Activated CD4-positive, alpha-beta T cell treated with anti-CD3 and anti-CD28 coated beads, Interleukin-2, Interleukin-4, amounts not matched to agents 100 ng/mL and 50 ng/mL, durations not matched to agents 16 hours and 8 hours (primary cell): ENCODE results near the gene PKN2.
A peak's percentile ranks its signal among the peaks of the same experiment; 100 is the strongest.
"Not testable (repeated sequence)": the region's sequence is repeated elsewhere in the genome, so short reads cannot be mapped to it uniquely, and the experiment has no call there.

Experiments
- DNase-seq: peaks from one replicate; pipeline ENCODE4 v3.0.0-alpha.2; 2020; ENCODE audit warnings: low spot score

The PKN2 gene

DNA sequence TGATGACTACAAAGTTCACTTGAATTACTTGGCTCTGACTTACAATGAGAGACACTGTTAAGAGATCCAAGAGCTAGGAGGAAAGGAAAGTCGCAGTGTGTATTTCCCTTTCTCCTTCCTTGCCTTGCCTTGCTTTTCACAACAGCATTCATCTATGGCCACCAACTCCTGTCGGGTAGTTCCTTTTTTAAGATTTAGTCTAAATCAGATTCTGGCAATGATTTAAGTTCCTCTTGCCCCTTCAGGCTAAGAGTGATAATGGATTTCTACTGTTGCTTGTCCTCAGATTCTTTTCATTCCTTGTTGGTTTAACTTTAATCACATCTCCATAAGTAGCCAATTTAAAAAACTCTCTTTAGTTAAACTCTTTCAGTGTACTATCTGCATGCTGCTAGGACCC lies 115.4 kb downstream of the PKN2 start:
- DNase-seq, result no peak

DNA sequence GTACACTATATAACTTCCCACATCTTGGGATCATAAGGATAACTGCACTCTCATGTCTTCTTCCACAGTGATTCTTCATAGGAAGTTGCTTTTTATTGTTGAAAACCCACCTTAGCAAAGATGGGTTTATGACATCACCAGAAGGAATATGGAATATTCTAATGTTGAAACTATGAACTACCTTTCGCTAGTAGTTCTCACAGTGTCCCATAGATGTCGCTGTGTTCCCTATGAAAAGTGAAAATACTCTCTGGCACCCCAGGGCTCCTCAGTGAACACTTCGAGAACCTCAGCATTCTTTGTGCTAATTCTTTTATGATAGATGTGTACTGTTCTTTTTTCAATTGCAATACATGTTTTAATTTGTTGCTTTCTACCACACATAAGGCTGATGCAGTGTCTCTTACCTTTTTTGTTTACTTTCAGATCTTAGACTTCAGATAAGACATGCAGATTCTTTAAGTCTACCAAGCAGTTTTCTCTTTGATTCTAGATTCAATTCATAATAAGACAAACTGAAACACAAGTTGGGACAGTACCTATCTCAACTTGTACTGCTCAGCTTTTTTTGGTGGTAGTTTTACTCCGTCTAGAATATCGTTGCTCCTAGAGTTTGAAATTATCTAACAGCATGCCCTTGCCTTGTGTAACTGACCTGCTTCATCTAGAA lies 116.4 kb downstream of the PKN2 start:
- DNase-seq, result peak; percentile 49

GRCh38 chr1:88801575-88802208 lies 117.6 kb downstream of the PKN2 start:
- no peak for DNase-seq

DNA sequence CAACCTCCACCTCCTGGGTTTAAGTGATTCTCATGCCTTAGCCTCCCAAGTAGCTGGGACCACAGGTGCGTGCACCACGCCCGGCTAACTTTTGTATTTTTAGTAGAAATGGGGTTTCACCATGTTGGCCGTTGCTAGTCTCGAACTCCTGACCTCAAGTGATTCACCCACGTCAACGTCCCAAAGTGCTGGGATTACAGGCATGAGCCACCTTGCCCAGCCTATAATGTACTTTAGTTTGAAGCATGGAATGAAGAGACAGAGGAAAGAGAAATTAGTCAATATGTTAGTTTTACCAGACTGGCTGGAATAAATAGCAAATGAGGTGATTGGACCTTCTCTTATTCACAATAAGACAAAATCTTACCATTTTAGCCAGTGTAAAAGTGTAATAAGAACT lies 118.3 kb downstream of the PKN2 start:
- DNase-seq, result no peak

- no peak for DNase-seq
These were observed 118.9 kb downstream of the PKN2 start for GRCh38 chr1:88802950-88803349.

DNA sequence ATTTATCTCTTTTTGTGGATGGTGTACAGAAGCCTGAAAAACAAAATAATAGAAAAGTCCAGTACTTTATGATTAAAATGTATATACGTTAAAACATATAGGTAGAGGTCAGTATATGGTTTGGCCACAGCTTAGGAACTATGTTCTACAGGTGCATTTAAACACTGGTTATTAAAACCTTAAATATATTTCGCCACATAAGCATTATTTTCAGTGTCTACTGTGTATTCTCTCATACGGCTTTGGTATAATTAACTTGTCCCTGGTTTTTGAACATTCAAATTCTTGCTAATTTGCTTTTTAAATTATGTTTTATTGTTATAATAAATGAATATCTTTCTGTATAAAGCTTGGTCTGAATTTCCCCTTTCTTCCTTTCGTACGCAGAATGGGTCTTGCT lies 119.4 kb downstream of the PKN2 start:
- DNase-seq, result no peak

GRCh38 chr1:88812366-88812765 lies 128.3 kb downstream of the PKN2 start:
- DNase-seq, result no peak

DNA sequence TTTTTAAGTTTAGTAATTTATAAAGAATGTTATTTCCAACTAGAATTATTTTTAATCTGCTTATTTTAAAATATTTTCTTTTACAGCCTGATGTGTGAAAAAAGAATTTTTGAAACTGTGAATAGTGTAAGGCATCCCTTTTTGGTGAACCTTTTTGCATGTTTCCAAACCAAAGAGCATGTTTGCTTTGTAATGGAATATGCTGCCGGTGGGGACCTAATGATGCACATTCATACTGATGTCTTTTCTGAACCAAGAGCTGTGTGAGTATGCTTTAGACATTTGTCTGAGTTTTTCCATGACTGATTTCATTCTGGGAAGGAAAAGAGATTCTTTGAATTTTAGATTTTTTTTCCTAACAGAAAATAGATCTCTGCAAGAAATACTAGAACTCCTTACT lies 129.4 kb downstream of the PKN2 start:
- no peak for DNase-seq

DNA sequence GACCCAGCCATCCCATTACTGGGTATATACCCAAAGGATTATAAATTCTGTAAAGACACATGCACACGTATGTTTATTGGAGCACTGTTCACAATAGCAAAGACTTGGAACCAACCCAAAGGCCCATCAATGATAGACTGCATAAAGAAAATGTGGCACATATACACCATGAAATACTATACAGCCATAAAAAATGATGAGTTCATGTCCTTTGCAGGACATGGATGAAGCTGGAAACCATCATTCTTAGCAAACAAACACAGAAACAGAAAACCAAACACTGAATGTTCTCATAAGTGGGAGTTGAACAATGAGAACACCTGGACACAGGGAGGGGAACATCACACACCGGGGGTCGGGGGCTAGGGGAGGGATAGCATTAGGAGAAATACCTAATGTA lies 135.6 kb downstream of the PKN2 start:
- not testable (repeated sequence) for DNase-seq

DNA sequence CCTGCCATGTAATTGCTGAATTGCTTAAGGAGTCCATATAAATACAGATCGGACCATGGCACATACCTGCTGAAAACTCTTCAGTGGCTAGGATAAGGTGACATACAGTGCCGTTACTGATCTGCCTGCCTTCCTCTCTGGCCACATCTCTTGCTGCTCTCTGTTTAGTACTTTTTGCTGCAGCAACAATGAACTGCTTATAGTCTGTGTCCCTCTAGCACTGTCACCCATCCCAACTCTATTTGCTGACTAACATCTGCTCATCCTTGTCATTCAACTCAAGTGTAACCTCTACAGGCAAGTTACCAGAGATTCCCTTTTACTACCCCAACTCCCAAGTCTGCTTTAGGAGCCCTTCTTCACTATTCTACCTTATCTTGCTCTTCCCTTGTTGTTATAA lies 141.6 kb downstream of the PKN2 start:
- DNase-seq, result no peak

DNA sequence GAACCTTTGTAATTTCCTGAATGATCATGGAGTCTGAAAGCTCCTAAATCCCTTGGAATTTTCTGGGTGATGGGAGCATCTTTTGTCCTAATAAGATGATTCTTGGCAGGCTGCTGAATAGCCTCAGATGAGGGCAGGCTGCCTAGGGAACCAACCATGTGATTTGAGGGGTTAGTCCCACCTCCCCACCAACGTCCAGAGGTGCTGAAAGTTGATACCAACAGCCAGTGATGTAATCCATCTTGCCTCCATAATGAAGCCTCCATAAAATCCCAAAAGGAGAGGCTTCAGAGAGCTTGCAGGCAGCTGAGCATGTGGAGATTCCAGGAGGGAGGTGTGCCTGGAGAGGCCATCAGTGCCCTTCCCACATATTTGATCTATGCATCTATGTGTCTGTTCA lies 163.6 kb downstream of the PKN2 start:
- no peak for DNase-seq

GRCh38 chr1:88851303-88852063 lies 167.4 kb downstream of the PKN2 start:
- no peak for DNase-seq

DNA sequence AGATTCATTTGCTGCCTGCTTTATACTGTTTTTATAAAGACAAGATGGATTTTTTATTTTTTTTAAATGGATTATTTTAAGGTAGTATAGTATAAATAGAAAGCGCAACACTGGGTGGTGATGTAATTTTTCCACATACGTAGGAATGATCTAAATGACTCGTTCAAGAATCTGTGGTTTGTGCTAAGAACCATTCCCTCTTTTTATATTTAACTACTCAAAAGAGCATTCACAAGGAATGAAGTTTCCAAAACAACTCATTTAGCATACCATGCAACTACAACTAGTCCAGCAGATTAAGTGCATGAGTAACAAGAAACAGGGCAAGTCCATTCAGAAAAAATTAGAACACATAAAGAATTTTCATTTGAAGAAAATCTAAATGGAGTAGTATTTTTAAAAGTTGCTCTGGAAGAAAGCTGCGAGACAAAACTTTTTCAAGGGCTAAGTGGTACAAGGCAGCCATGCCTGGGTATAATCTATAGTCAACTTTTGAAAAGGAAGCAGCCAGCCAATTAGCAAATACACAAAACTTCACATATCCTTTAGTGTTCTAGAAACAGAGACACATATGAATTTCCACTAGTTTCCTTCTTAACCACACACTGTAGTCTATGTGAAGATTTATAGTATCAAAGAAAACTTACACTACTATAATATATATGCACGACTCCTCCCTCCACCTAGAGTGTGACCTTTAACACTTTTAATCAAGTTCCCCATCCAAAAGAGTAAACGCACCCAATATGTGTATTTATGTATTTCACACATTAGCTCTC lies 183.9 kb downstream of the PKN2 start:
- DNase-seq, result peak; percentile 50

DNA sequence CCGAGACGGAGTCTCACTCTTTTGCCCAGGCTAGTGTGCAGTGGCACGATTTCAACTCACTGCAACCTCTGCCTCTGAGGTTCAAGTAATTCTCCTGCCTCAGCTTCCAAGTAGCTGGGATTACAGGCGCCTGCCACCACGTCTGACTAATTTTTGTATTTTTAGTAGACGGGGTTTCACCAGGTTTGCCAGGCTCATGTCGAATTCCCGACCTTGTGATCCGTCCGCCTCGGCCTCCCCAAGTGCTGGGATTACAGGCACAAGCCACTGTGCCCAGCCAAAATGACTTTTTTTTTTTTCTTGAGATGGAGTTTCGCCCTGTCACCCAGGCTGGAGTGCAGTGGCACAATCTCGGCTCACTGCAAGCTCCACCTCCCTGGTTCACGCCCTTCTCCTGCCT lies 185.6 kb downstream of the PKN2 start:
- DNase-seq, result not testable (repeated sequence)

GRCh38 chr1:88873737-88874349 lies 189.8 kb downstream of the PKN2 start:
- DNase-seq, result no peak

- no peak for DNase-seq
These were observed 191.5 kb downstream of the PKN2 start for GRCh38 chr1:88875595-88875994.

DNA sequence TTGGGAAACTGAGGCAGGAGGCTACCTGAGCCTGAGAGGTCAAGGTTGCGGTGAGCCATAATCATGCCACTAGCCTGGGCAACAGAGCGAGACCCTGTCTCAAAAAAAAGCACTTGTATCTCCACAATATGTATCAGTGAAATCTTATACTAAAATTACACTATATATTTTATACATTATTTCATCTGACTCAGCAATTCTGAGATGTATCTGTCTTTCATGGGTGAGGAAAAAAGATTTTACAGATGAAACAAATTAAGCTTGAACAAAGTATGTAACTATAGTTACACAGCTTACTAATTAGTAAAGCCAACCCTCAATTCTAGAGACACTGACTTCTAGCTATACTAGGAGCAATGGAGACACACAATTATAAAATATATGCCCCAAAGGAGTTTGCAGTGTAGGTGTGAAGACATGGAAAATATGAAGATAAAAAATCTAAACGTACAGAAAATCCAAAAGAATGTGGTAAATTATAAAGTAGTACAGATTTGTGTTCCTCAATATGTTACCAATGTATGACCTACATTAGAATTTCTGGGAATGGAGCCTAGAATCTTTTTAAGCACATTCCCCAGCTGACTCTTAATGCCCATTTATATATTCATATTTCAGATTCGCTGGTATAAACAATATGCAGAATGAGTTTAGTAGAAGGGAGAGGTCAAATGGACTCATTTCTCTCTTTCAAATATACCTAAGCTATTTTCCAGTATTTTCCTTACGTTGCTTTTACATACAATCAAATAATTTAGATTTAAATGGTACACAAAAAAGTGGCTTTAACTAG lies 192.7 kb downstream of the PKN2 start:
- no peak for DNase-seq

- DNase-seq, result peak; percentile 37
These were observed 193.3 kb downstream of the PKN2 start for GRCh38 chr1:88877382-88877825.

DNA sequence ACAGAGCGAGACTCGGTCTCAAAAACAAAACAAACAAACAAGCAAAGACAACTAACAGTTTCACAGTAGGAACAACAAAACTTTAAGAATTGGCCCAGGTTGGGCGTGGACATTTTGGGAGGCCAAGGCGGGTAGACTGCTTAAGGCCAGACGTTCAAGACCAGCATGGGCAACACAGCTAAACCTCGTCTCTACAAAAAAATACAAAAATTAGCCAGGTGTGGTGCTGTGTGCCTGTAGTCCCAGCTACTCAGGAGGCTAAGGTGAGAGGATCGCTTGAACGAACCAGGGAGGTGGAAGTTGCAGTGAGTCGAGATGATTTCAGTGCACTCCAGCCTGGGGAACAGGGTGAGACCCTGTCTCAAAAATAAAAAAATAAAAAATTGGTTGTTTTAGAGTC lies 193.8 kb downstream of the PKN2 start:
- no peak for DNase-seq

- DNase-seq, result no peak
These were observed 194.7 kb downstream of the PKN2 start for GRCh38 chr1:88878731-88879130.

DNA sequence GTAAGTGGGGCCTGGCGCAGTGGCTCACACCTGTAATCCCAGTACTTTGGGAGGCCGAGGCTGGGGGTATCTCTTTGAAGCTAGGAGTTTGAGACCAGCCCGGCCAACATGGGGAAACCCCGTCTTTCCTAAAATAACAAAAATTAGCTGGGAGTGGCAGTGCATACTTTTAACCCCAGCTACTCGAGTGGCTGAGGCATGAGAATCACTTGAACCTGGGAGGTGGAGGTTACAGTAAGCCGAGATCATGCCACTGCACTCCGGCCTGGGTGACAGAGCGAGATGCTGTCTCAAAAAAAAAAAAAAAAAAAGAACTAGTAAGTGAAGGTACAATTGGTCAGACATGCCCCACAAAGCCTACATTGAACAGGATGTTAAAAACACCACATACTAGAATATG lies 196.6 kb downstream of the PKN2 start:
- DNase-seq, result not testable (repeated sequence)
